GM21723 (cell line): ENCODE data around the gene RBM25.
A peak's percentile ranks its signal among the peaks of the same experiment; 100 is the strongest.
"Not testable (repeated sequence)": the region's sequence is repeated elsewhere in the genome, so short reads cannot be mapped to it uniquely, and the experiment has no call there.

ENCODE experiments used
- ATAC-seq: cut with Tn5 transposase; IDR thresholded peaks from one replicate; pipeline ENCODE4 v1.9.1; 2021; ENCODE audit warnings: mild to moderate bottlenecking, moderate library complexity; ENCODE audit not compliant: unreplicated experiment

Gene RBM25

GRCh38 chr14:73058224-73058921 is at the start of gene RBM25:
Gene RBM25, plus strand, starts transcription at chr14:73058534. Its CDS starts 13,108 bp downstream, at chr14:73071642.
- peak; percentile 89 for ATAC-seq

- ATAC-seq = not testable (repeated sequence)
Observed at GRCh38 chr14:73011189-73011588, 47.1 kb upstream of the RBM25 start.

- ATAC-seq = peak; percentile 85
Observed at GRCh38 chr14:73014105-73014504, 44.2 kb upstream of the RBM25 start.

- ATAC-seq = not testable (repeated sequence)
Observed at GRCh38 chr14:73015552-73015951, 42.8 kb upstream of the RBM25 start.

GRCh38 chr14:73016011-73016410 is 42.3 kb upstream of the RBM25 start:
- ATAC-seq = not testable (repeated sequence)

- ATAC-seq = no peak
Observed at GRCh38 chr14:73022051-73022450, 36.3 kb upstream of the RBM25 start.

GRCh38 chr14:73025544-73025943 is 32.8 kb upstream of the RBM25 start:
- ATAC-seq = no peak

- ATAC-seq = no peak
Observed at GRCh38 chr14:73026243-73026844, 32.0 kb upstream of the RBM25 start.

- ATAC-seq = peak; percentile 98
Observed at GRCh38 chr14:73026845-73027542, 31.3 kb upstream of the RBM25 start, which contains the start of gene ZFYVE1. Gene ZFYVE1, minus strand, starts transcription at chr14:73027106. Its CDS starts 2,598 bp downstream, at chr14:73024508.

GRCh38 chr14:73027546-73027945 is 30.8 kb upstream of the RBM25 start:
- no peak for ATAC-seq

- ATAC-seq = no peak
Observed at GRCh38 chr14:73027984-73028383, 30.4 kb upstream of the RBM25 start.

GRCh38 chr14:73036706-73037450 is 21.5 kb upstream of the RBM25 start:
- not testable (repeated sequence) for ATAC-seq

- no peak for ATAC-seq
Observed at GRCh38 chr14:73047808-73048207, 10.5 kb upstream of the RBM25 start.

- no peak for ATAC-seq
Observed at GRCh38 chr14:73049428-73049827, 8.9 kb upstream of the RBM25 start.

- no peak for ATAC-seq
Observed at GRCh38 chr14:73055251-73055650, 3.1 kb upstream of the RBM25 start.

GRCh38 chr14:73057944-73058223 is 450 bp upstream of the RBM25 start:
- no peak for ATAC-seq

GRCh38 chr14:73058922-73059673 is 764 bp downstream of the RBM25 start:
- peak; percentile 16 for ATAC-seq

- no peak for ATAC-seq
Observed at GRCh38 chr14:73069585-73069984, 11.3 kb downstream of the RBM25 start.

- ATAC-seq = no peak
Observed at GRCh38 chr14:73091044-73091443, 32.7 kb downstream of the RBM25 start.

GRCh38 chr14:73097421-73097820 is 39.1 kb downstream of the RBM25 start:
- ATAC-seq = no peak

- no peak for ATAC-seq
Observed at GRCh38 chr14:73100334-73100733, 42.0 kb downstream of the RBM25 start.
